IMR-90 (cell line): ENCODE measurements around the gene CENPP. TPM values are rescaled to one million over a fixed set of nuclear protein-coding genes. Genes with fewer than 3 reads are reported as not detected.

Experiments used
- ATAC-seq: fragments of 200-7000 bp; cut with Tn5 transposase; 2 replicates; pipeline ENCODE4 v1.9.1; 2020; ENCODE audit warnings: low read depth, mild to moderate bottlenecking, moderate library complexity
- BruUV-seq: library from RNA; stranded (reverse); fragments of 400-500 nt; replicated peaks from 2 replicates; lab custom pipeline; 2021; lab: Mats Ljungman, UMichigan
- CTCF ChIA-PET: fragments of 300-600 bp; formaldehyde crosslinking; extraction: SDS; loops from one replicate; lab custom pipeline; 2021; ENCODE audit warnings: antibody characterized with exemption; lab: Yijun Ruan, JAX
- POLR2A ChIA-PET: fragments of 300-600 bp; sonication (Branson Sonifier 250); formaldehyde crosslinking; loops from one replicate; lab custom pipeline; 2022; ENCODE audit warnings: antibody characterized with exemption; ENCODE audit not compliant: unreplicated experiment; lab: Charles Lee
- DNase-seq: peaks from one replicate; pipeline ENCODE4 v3.0.0; 2013
- H2AFZ ChIP-seq: replicated peaks from 2 replicates; pipeline ENCODE3; 2013; ENCODE audit warnings: low read length, mild to moderate bottlenecking; ENCODE audit not compliant: poor library complexity
- H2AK5ac ChIP-seq: 2 replicates; pipeline ENCODE4 v1.6.1; 2013; ENCODE audit warnings: low read depth, low read length, inconsistent platforms
- H2AK9ac ChIP-seq: replicated peaks from 2 replicates; pipeline ENCODE3; 2013; ENCODE audit warnings: mild to moderate bottlenecking, low read depth, low read length, moderate library complexity; ENCODE audit not compliant: poor library complexity
- H2BK120ac ChIP-seq: 2 replicates; pipeline ENCODE4 v1.6.1; 2013; ENCODE audit warnings: low read depth, low read length, inconsistent platforms
- H2BK15ac ChIP-seq: 3 replicates; pipeline ENCODE4 v1.6.1; 2013; ENCODE audit warnings: low read depth, low read length, inconsistent platforms
- H2BK20ac ChIP-seq: 2 replicates; pipeline ENCODE4 v1.6.1; 2013; ENCODE audit warnings: low read depth, mild to moderate bottlenecking, inconsistent platforms, low read length, moderate library complexity
- H2BK5ac ChIP-seq: 2 replicates; pipeline ENCODE4 v1.6.1; 2013; ENCODE audit warnings: mild to moderate bottlenecking, low read depth, low read length, inconsistent platforms; ENCODE audit not compliant: poor library complexity, severe bottlenecking
- H3K14ac ChIP-seq: replicated peaks from 2 replicates; pipeline ENCODE4 v1.6.1; 2013; ENCODE audit warnings: low read depth, low read length, inconsistent platforms
- H3K18ac ChIP-seq: 2 replicates; pipeline ENCODE4 v1.6.1; 2013; ENCODE audit warnings: low read depth, low read length, control low read depth
- H3K23ac ChIP-seq: 2 replicates; pipeline ENCODE4 v1.6.1; 2013; ENCODE audit warnings: low read depth, low read length, inconsistent platforms
- H3K27ac ChIP-seq: 2 replicates; pipeline ENCODE4 v1.5.1; 2013; ENCODE audit warnings: mild to moderate bottlenecking, control low read depth, low read length; ENCODE audit not compliant: insufficient read depth
- H3K27me3 ChIP-seq: 2 replicates; pipeline ENCODE4 v1.6.1; 2013; ENCODE audit warnings: low read length; ENCODE audit not compliant: control insufficient read depth, insufficient read depth
- H3K36me3 ChIP-seq: 2 replicates; pipeline ENCODE4 v1.6.1; 2013; ENCODE audit warnings: low read length, mixed read lengths; ENCODE audit not compliant: control insufficient read depth, insufficient read depth
- H3K4ac ChIP-seq: 2 replicates; pipeline ENCODE4 v1.6.1; 2013; ENCODE audit warnings: low read depth, low read length, inconsistent platforms
- H3K4me1 ChIP-seq: 2 replicates; pipeline ENCODE4 v1.6.1; 2013; ENCODE audit warnings: low read length, mixed read lengths; ENCODE audit not compliant: control insufficient read depth, insufficient read depth
- H3K4me2 ChIP-seq: 2 replicates; pipeline ENCODE4 v1.6.1; 2013; ENCODE audit warnings: low read depth, mild to moderate bottlenecking, control low read depth, low read length, moderate library complexity
- H3K4me3 ChIP-seq: 2 replicates; pipeline ENCODE4 v1.5.1; 2013; ENCODE audit warnings: low read depth, mild to moderate bottlenecking, control low read depth, low read length, moderate library complexity; ENCODE audit not compliant: insufficient read depth
- H3K56ac ChIP-seq: 2 replicates; pipeline ENCODE4 v1.6.1; 2013; ENCODE audit warnings: low read length, inconsistent platforms; ENCODE audit not compliant: insufficient read depth; ENCODE audit errors: extremely low read depth
- H3K79me1 ChIP-seq, 2 experiments: 2 replicates each; pipeline ENCODE4 v1.6.1; 2013; ENCODE audit warnings: low read length in 2 of 2, inconsistent platforms in 1 of 2, low read depth in 1 of 2
- H3K9ac ChIP-seq: 2 replicates; pipeline ENCODE4 v1.6.1; 2013; ENCODE audit warnings: low read depth, low read length, control low read depth
- H3K9me1 ChIP-seq: 2 replicates; pipeline ENCODE4 v1.6.1; 2013; ENCODE audit warnings: low read length, inconsistent platforms; ENCODE audit not compliant: insufficient read depth
- H3K9me3 ChIP-seq: 2 replicates; pipeline ENCODE4 v1.6.1; 2013; ENCODE audit warnings: low read length; ENCODE audit not compliant: control insufficient read depth, insufficient read depth
- H4K20me1 ChIP-seq: 2 replicates; pipeline ENCODE4 v1.6.1; 2013; ENCODE audit warnings: low read length, inconsistent platforms; ENCODE audit not compliant: insufficient read depth
- H4K5ac ChIP-seq: 2 replicates; pipeline ENCODE4 v1.6.1; 2013; ENCODE audit warnings: mild to moderate bottlenecking, low read depth, low read length, control low read depth
- H4K8ac ChIP-seq, 2 experiments: 2 replicates each; pipeline ENCODE4 v1.6.1; 2013; ENCODE audit warnings: low read depth in 2 of 2, low read length in 2 of 2, control low read depth in 1 of 2, inconsistent platforms in 1 of 2
- H4K91ac ChIP-seq: 2 replicates; pipeline ENCODE4 v1.6.1; 2013; ENCODE audit warnings: low read depth, low read length, inconsistent platforms; ENCODE audit not compliant: insufficient read depth
- WGBS, 2 experiments: methylation state at CpG; one replicate each; pipeline versions ENCODE4 v1.1.5 to v1.1.7; 2013; ENCODE audit warnings: missing lambda C conversion rate in 2 of 2; ENCODE audit not compliant: insufficient read length in 1 of 2; ENCODE audit errors: extremely low coverage in 2 of 2; 5-methylcytosine and 5-hydroxymethylcytosine counted together
- dilution Hi-C: fragments of 300-500 bp; cut with HindIII; formaldehyde crosslinking; loops from one replicate; pipeline ENCODE4 v1.14.3; 2018; ENCODE audit warnings: low sequenced_read_pairs; ENCODE audit not compliant: unreplicated experiment
- in situ Hi-C: fragments of 300-500 bp; cut with MboI; formaldehyde crosslinking; loops from 3 replicates; pipeline ENCODE4 v1.14.3; 2019; ENCODE audit warnings: low sequenced_read_pairs, inconsistent platforms, mixed read lengths
- intact Hi-C: fragments of 100-400 bp; cut with micrococcal nuclease; formaldehyde crosslinking; loops from 2 replicates; pipeline ENCODE4 v1.10.0; 2022
- polyA plus RNA-seq, 3 experiments: library from polyadenylated mRNA; depleted of rRNA; stranded (reverse); fragments of >200 nt; gene quantifications; 2 replicates each; pipeline ENCODE4 v1.2.3, GENCODE V29; 2012; ENCODE audit warnings: low replicate concordance in 1 of 3
- total RNA-seq: library from RNA; depleted of rRNA; stranded (reverse); fragments of >200 nt; gene quantifications from 2 replicates; pipeline ENCODE4 v1.2.3, GENCODE V29; 2012
- TF ChIP-seq, protein P1 (sequence below): fragments of 150-350 bp; IDR thresholded peaks from 2 replicates; pipeline ENCODE4 v1.6.1; 2017; ENCODE audit warnings: mild to moderate bottlenecking, antibody characterized with exemption, low read length, low read depth
- TF ChIP-seq, protein P2 (sequence below): conservative IDR thresholded peaks from 2 replicates; pipeline ENCODE4 v1.5.1; 2012; ENCODE audit warnings: mild to moderate bottlenecking, low read depth, low read length, improper control_type of control experiment

CENPP gene
- total and polyA plus RNA-seq, 2 of the 4 experiments (the other 2 are of a cell fraction): 1.4 to 2.0 TPM

DNA sequence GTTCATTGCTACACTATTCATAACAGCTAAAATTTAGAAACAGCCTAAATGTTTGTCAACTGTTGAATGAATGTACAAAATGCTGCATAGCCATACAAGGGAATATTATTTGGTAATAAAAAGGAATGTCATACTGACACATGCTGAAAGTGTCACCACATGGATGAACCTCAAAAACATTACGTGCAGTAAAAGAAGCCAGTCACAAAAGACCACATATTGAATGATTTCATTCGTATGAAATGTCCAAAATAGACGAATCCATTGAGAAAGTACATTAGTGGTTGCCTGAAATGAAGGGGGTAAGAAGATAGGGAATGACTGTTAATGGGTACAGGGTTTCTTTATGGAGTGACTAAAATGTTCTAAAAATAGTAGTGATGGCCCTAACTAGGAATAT lies 221.6 kb downstream of the CENPP start:
- Histone ChIP-seq H3K9me3 (no peaks in the 10 kb centered on the region), H3K79me1 (no peaks in the 10 kb centered on the region), H3K56ac (no peak overlapping the region), H2AK9ac (no peak overlapping the region), H2BK5ac (no peak overlapping the region), H3K4me1 (no peaks in the 10 kb centered on the region), H3K9ac (no peak overlapping the region), H3K4me2 (no peak overlapping the region), H3K23ac (no peak overlapping the region), H3K36me3 (no peaks in the 10 kb centered on the region), H3K4ac (no peak overlapping the region), H4K5ac (no peak overlapping the region), H2AK5ac (no peak overlapping the region), H3K27ac (no peak overlapping the region), H3K27me3 (no peaks in the 10 kb centered on the region), H3K18ac (no peak overlapping the region), H4K91ac (no peak overlapping the region), H2AFZ (no peak overlapping the region), H2BK15ac (no peak overlapping the region), H3K4me3 (no peak overlapping the region), H2BK20ac (no peak overlapping the region), H4K20me1 (no peaks in the 10 kb centered on the region), H2BK120ac (no peak overlapping the region), H3K14ac (no peak overlapping the region), H3K9me1 (no peaks in the 10 kb centered on the region), H4K8ac (no peak overlapping the region)
- ATAC-seq: no peak
- CTCF ChIA-PET: no interaction called here
- no CpG with 5 or more reads among the region's 3 CpGs for WGBS, 2 experiments
- TF ChIP-seq, protein P1, sequence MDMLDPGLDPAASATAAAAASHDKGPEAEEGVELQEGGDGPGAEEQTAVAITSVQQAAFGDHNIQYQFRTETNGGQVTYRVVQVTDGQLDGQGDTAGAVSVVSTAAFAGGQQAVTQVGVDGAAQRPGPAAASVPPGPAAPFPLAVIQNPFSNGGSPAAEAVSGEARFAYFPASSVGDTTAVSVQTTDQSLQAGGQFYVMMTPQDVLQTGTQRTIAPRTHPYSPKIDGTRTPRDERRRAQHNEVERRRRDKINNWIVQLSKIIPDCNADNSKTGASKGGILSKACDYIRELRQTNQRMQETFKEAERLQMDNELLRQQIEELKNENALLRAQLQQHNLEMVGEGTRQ: no peak
- TF ChIP-seq, protein P2, sequence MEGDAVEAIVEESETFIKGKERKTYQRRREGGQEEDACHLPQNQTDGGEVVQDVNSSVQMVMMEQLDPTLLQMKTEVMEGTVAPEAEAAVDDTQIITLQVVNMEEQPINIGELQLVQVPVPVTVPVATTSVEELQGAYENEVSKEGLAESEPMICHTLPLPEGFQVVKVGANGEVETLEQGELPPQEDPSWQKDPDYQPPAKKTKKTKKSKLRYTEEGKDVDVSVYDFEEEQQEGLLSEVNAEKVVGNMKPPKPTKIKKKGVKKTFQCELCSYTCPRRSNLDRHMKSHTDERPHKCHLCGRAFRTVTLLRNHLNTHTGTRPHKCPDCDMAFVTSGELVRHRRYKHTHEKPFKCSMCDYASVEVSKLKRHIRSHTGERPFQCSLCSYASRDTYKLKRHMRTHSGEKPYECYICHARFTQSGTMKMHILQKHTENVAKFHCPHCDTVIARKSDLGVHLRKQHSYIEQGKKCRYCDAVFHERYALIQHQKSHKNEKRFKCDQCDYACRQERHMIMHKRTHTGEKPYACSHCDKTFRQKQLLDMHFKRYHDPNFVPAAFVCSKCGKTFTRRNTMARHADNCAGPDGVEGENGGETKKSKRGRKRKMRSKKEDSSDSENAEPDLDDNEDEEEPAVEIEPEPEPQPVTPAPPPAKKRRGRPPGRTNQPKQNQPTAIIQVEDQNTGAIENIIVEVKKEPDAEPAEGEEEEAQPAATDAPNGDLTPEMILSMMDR: no peak
- intact Hi-C loops (no loop called here), in situ Hi-C loops (no loop called here), dilution Hi-C loops (no loop called here)
- no TSS peak for BruUV-seq
- no peak for DNase-seq
- POLR2A ChIA-PET: no interaction called here
